Measurements from ENCODE around the gene KRT74. TPM values are rescaled to one million over a fixed set of nuclear protein-coding genes. Genes with fewer than 3 reads are reported as not detected.

KRT74 gene
- total RNA-seq, 1 donor from 2014 or later: not detected

DNA sequence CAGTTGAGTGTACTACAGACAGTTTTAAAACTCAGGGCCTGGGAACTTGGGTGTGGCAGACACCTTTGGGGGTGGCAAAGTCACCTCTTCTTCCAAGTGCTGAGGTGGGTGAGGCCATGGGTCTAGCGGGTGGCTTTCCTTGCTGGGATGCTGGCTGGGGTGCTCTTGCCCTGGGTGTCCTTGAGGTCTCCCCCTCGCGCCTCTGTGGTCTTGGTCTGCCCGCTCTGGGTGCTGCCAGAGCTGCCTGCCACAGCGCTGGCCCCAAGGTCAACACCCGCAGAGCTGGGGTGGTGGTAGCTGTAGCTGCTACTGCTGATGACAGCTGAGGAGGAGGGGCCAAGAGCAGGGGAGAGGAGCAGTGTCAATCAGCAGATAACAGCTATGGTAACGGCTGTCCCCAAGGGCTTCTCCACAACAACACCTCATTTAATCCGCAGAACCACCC is 6.8 kb downstream of the KRT74 start:
- peaks cover 2% of the 10 kb centered on the region for H3K36me3 Mint-ChIP-seq (ENCODE audit: low read depth)
- H3K27me3 Mint-ChIP-seq (ENCODE audit: low read depth): peaks cover 81% of the 10 kb centered on the region
- no peak overlapping the region for H3K4me3 Mint-ChIP-seq (ENCODE audit: unreplicated experiment)
- no peaks in the 10 kb centered on the region for H3K4me1 Mint-ChIP-seq (ENCODE audit: low read depth)
- H3K9me3 Mint-ChIP-seq (ENCODE audit: low read depth): no peaks in the 10 kb centered on the region
- TF ChIP-seq, protein P1, sequence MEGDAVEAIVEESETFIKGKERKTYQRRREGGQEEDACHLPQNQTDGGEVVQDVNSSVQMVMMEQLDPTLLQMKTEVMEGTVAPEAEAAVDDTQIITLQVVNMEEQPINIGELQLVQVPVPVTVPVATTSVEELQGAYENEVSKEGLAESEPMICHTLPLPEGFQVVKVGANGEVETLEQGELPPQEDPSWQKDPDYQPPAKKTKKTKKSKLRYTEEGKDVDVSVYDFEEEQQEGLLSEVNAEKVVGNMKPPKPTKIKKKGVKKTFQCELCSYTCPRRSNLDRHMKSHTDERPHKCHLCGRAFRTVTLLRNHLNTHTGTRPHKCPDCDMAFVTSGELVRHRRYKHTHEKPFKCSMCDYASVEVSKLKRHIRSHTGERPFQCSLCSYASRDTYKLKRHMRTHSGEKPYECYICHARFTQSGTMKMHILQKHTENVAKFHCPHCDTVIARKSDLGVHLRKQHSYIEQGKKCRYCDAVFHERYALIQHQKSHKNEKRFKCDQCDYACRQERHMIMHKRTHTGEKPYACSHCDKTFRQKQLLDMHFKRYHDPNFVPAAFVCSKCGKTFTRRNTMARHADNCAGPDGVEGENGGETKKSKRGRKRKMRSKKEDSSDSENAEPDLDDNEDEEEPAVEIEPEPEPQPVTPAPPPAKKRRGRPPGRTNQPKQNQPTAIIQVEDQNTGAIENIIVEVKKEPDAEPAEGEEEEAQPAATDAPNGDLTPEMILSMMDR (IDR thresholded peaks at IDR 0.05): no peak
- DNase-seq (ENCODE audit: low spot score): no peak
- H3K27ac Mint-ChIP-seq (ENCODE audit: unreplicated experiment): no peak overlapping the region

DNA sequence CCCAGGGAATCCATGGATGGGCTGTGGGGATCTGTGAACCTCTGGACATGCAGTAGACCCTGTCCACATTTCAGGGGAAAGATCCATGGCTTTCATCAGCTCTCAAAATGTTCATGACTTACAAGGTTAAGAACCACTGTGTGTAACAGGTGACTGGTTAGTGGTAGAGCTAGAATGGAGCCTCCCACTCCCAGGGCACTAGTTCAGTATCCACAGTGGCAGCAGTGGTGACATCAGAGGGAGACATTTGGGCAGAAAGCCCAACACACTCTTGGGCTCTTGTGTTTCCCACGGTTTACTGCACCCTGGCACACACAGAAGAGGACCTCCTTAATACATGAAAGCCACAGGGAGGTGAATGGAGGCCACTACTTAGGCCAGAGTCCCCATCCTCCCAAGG is 9.1 kb downstream of the KRT74 start:
- Mint-ChIP-seq H3K27me3 (ENCODE audit: low read depth) (peaks cover 79% of the 10 kb centered on the region), H3K9me3 (ENCODE audit: low read depth) (no peaks in the 10 kb centered on the region), H3K27ac (ENCODE audit: unreplicated experiment) (no peak overlapping the region), H3K4me1 (ENCODE audit: low read depth) (no peaks in the 10 kb centered on the region), H3K4me3 (ENCODE audit: unreplicated experiment) (no peak overlapping the region), H3K36me3 (ENCODE audit: low read depth) (peaks cover 2% of the 10 kb centered on the region)
- TF ChIP-seq, protein P1 (IDR thresholded peaks at IDR 0.05): no peak
- DNase-seq (ENCODE audit: low spot score): no peak

DNA sequence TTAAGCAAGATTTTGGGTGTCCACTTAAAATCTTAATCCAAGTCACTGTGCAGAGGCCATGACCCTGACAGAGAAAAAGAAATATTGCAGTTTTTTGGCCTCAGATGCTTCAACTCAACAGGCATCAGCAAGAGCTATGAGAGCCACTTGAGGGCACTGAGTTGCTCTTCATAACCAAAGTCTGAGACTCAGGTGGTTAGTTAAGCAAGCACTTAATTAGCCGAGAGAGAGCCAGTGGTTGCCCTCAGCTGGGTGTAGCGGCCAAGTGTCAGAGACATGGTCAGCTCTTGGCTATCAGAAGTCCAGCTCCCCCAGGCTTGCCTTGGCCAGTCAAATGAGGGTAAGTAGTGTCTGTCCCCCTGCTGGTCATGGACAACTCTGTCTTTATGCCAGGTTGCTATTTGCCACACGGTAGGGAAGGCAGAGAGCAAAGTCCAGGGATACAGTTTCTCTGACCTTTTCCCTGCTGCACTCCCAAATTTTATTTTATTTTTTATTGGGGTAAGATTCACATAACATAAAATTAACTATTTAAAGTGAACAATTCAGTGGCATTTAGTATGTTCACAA is 11.7 kb downstream of the KRT74 start:
- no peak for DNase-seq (ENCODE audit: low spot score)
- peaks cover 2% of the 10 kb centered on the region for H3K36me3 Mint-ChIP-seq (ENCODE audit: low read depth)
- TF ChIP-seq, protein P1 (IDR thresholded peaks at IDR 0.05): peak; percentile 55
- H3K27ac Mint-ChIP-seq (ENCODE audit: unreplicated experiment): no peak overlapping the region
- H3K4me1 Mint-ChIP-seq (ENCODE audit: low read depth): no peaks in the 10 kb centered on the region
- H3K27me3 Mint-ChIP-seq (ENCODE audit: low read depth): peaks cover 80% of the 10 kb centered on the region
- no peak overlapping the region for H3K4me3 Mint-ChIP-seq (ENCODE audit: unreplicated experiment)
- H3K9me3 Mint-ChIP-seq (ENCODE audit: low read depth): no peaks in the 10 kb centered on the region

DNA sequence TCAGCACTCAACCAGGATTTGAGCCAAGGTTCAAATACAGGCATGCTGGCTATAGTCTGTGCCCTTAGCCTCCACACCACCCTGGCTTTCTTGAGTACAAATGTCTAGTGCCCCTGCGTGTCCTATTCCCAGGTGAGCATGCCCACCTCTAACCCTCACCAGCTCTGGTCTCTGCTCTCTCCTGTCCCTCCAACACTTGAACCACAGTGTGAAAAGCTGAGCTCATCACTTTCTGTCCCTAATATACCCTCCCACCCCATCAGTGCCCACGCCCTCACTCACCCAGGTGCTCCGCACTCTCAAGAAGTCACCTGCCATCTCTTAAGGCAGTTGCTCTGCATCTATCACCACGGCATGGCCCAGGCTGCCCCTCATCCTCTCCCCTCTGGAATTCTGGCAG is 13.7 kb downstream of the KRT74 start:
- TF ChIP-seq, protein P1 (IDR thresholded peaks at IDR 0.05): no peak
- H3K4me1 Mint-ChIP-seq (ENCODE audit: low read depth): no peaks in the 10 kb centered on the region
- no peak overlapping the region for H3K27ac Mint-ChIP-seq (ENCODE audit: unreplicated experiment)
- H3K9me3 Mint-ChIP-seq (ENCODE audit: low read depth): no peaks in the 10 kb centered on the region
- peaks cover 74% of the 10 kb centered on the region for H3K27me3 Mint-ChIP-seq (ENCODE audit: low read depth)
- H3K4me3 Mint-ChIP-seq (ENCODE audit: unreplicated experiment): no peak overlapping the region
- H3K36me3 Mint-ChIP-seq (ENCODE audit: low read depth): no peaks in the 10 kb centered on the region
- DNase-seq (ENCODE audit: low spot score): no peak

DNA sequence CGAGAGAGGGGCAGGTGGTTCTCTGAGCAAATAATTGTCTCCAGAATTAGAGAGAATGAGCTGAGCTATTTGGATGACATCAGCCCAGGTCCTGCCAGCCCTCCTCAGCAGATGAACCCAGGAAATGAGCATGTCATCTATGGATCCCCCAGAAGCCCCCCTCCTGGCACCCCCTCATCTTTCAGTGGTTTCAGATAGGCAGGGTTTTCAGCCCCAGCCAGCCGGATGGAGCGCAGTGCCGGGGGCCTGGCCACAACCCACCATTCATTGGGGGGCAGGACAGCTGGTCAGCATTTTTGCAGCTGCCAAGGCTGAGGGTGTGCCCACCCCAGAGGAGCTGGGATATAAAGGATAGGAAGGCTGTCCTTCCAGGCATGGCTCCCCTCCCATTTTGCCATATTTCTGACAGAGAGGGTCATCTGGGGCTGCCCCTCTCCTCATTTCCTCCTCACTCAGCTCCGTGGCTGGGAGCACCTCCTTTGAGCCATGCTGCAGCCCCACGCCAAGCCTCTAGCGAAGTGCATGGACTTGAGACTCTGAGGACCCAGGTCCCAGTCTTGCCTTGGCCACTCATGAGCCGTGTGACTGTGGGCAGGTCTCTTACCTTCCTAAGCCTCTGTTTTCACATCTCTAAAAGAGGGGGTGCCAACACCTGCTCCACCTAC is 14.7 kb downstream of the KRT74 start:
- Mint-ChIP-seq H3K36me3 (ENCODE audit: low read depth) (peaks cover 2% of the 10 kb centered on the region), H3K4me3 (ENCODE audit: unreplicated experiment) (no peak overlapping the region), H3K27ac (ENCODE audit: unreplicated experiment) (no peak overlapping the region), H3K4me1 (ENCODE audit: low read depth) (no peaks in the 10 kb centered on the region), H3K27me3 (ENCODE audit: low read depth) (peaks cover 72% of the 10 kb centered on the region), H3K9me3 (ENCODE audit: low read depth) (no peaks in the 10 kb centered on the region)
- TF ChIP-seq, protein P1 (IDR thresholded peaks at IDR 0.05): no peak
- DNase-seq (ENCODE audit: low spot score): no peak

All from chondrocyte (in vitro differentiated cells).